Esophagus muscularis mucosa (tissue), 4 donors: ENCODE results near the gene ZNF200.

ENCODE experiments used
- CTCF ChIP-seq, 3 experiments: fragments of 200-600 bp in 2 of 3; fragments of 450-650 bp in 1 of 3; sonication (generic) in 2 of 3; IDR thresholded peaks; one replicate each; pipeline ENCODE4 v1.5.1; 2017 to 2019; ENCODE audit warnings: antibody characterized with exemption in 3 of 3, mild to moderate bottlenecking in 2 of 3, moderate library complexity in 1 of 3
- EP300 ChIP-seq: sonication (generic); formaldehyde crosslinking; IDR thresholded peaks from one replicate; pipeline ENCODE4 v1.6.1; 2017; ENCODE audit warnings: antibody characterized with exemption
- POLR2A ChIP-seq: fragments of 450-650 bp; IDR thresholded peaks from one replicate; pipeline ENCODE4 v1.6.1; 2017; ENCODE audit warnings: antibody characterized with exemption, moderate library complexity, mild to moderate bottlenecking, low read depth

- no peak for TF ChIP-seq POLR2A
- no peak for TF ChIP-seq CTCF (IDR thresholded peaks at IDR 0.05)
- no peak for TF ChIP-seq EP300
These were observed 46.9 kb downstream of the ZNF200 start, which contains the start of gene OR1F1 for GRCh38 chr16:3187798-3188674.
